ENCODE results near the gene CNTN5.

DNA sequence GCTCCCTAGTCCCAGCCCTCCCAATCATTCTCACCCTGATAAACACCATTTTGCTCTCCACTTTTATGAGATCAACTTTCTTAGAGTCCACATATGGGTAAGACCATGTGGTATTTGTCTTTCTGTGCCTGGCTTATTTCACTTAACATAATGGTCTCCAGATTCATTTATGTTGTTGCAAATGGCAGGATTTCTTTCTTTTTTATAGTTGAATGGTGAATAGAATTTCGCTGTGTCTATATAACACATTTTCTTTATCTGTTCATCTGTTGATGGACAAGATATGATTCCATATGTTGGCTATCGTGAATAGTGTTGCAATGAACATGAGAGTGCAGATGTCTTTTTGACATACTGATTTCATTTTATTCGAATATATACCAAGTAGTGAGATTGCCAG, 1298.9 kb downstream of the CNTN5 start:
- TF ChIP-seq, protein P1, sequence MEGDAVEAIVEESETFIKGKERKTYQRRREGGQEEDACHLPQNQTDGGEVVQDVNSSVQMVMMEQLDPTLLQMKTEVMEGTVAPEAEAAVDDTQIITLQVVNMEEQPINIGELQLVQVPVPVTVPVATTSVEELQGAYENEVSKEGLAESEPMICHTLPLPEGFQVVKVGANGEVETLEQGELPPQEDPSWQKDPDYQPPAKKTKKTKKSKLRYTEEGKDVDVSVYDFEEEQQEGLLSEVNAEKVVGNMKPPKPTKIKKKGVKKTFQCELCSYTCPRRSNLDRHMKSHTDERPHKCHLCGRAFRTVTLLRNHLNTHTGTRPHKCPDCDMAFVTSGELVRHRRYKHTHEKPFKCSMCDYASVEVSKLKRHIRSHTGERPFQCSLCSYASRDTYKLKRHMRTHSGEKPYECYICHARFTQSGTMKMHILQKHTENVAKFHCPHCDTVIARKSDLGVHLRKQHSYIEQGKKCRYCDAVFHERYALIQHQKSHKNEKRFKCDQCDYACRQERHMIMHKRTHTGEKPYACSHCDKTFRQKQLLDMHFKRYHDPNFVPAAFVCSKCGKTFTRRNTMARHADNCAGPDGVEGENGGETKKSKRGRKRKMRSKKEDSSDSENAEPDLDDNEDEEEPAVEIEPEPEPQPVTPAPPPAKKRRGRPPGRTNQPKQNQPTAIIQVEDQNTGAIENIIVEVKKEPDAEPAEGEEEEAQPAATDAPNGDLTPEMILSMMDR (IDR thresholded peaks at IDR 0.05 in 4 of 5, conservative IDR thresholded peaks at IDR 0.05 in 1 of 5) = no peak
- no peak for TF ChIP-seq POLR2A (IDR thresholded peaks at IDR 0.05)

Measured in gastrocnemius medialis (tissue), 4 donors.